ENCODE measurements around the gene RHBDF2.

The RHBDF2 gene

GRCh38 chr17:76458580-76459490 is 42.4 kb downstream of the RHBDF2 start:
- DNase-seq, result no peak
- no peaks in the 10 kb centered on the region for H3K27me3 ChIP-seq (replicated peaks; ENCODE audit: control insufficient read depth, insufficient read depth, low read length, poor library complexity, severe bottlenecking)
- H3K27ac ChIP-seq (ENCODE audit: insufficient read depth, low read length, poor library complexity, severe bottlenecking), result no peak overlapping the region
- no peaks in the 10 kb centered on the region for H3K36me3 ChIP-seq (ENCODE audit: control insufficient read depth, insufficient read depth, low read length)
- no peaks in the 10 kb centered on the region for H3K9me3 ChIP-seq (ENCODE audit: control insufficient read depth, low read length)
- no peaks in the 10 kb centered on the region for H3K4me1 ChIP-seq (ENCODE audit: control insufficient read depth, insufficient read depth, low read length, poor library complexity, severe bottlenecking)
- no peak overlapping the region for H3K4me3 ChIP-seq (ENCODE audit: insufficient read depth, low read depth, low read length, poor library complexity, severe bottlenecking)

GRCh38 chr17:76453431-76453743 is 47.8 kb downstream of the RHBDF2 start:
- DNase-seq, result no peak
- peak overlapping the region; percentile 48 for H3K27ac ChIP-seq (ENCODE audit: insufficient read depth, low read length, poor library complexity, severe bottlenecking)
- H3K36me3 ChIP-seq (ENCODE audit: control insufficient read depth, insufficient read depth, low read length), result no peaks in the 10 kb centered on the region
- no peaks in the 10 kb centered on the region for H3K27me3 ChIP-seq (replicated peaks; ENCODE audit: control insufficient read depth, insufficient read depth, low read length, poor library complexity, severe bottlenecking)
- no peaks in the 10 kb centered on the region for H3K9me3 ChIP-seq (ENCODE audit: control insufficient read depth, low read length)
- H3K4me1 ChIP-seq (ENCODE audit: control insufficient read depth, insufficient read depth, low read length, poor library complexity, severe bottlenecking), result peaks cover 19% of the 10 kb centered on the region
- H3K4me3 ChIP-seq (ENCODE audit: insufficient read depth, low read depth, low read length, poor library complexity, severe bottlenecking), result no peak overlapping the region

- Histone ChIP-seq H3K9me3 (ENCODE audit: control insufficient read depth, low read length) (no peaks in the 10 kb centered on the region), H3K4me1 (ENCODE audit: control insufficient read depth, insufficient read depth, low read length, poor library complexity, severe bottlenecking) (peaks cover 19% of the 10 kb centered on the region), H3K4me3 (ENCODE audit: insufficient read depth, low read depth, low read length, poor library complexity, severe bottlenecking) (peak within 1 kb of the TSS; percentile 86), H3K27me3 (replicated peaks; ENCODE audit: control insufficient read depth, insufficient read depth, low read length, poor library complexity, severe bottlenecking) (no peaks in the 10 kb centered on the region), H3K27ac (ENCODE audit: insufficient read depth, low read length, poor library complexity, severe bottlenecking) (peak within 1 kb of the TSS; percentile 74), H3K36me3 (ENCODE audit: control insufficient read depth, insufficient read depth, low read length) (no peaks in the 10 kb centered on the region)
- peak; percentile 86 to 90 (median 87) for DNase-seq
Observed at GRCh38 chr17:76452660-76453430, 48.4 kb downstream of the RHBDF2 start, which contains the start of gene UBE2O. UBE2O (minus strand) TSS chr17:76453152; CDS start chr17:76453141, 11 bp downstream.

GRCh38 chr17:76452127-76452659 is 49.0 kb downstream of the RHBDF2 start:
- no peaks in the 10 kb centered on the region for H3K9me3 ChIP-seq (ENCODE audit: control insufficient read depth, low read length)
- peak overlapping the region; percentile 86 for H3K4me3 ChIP-seq (ENCODE audit: insufficient read depth, low read depth, low read length, poor library complexity, severe bottlenecking)
- H3K27ac ChIP-seq (ENCODE audit: insufficient read depth, low read length, poor library complexity, severe bottlenecking), result peak overlapping the region; percentile 74
- DNase-seq, result no peak
- H3K4me1 ChIP-seq (ENCODE audit: control insufficient read depth, insufficient read depth, low read length, poor library complexity, severe bottlenecking), result peaks cover 19% of the 10 kb centered on the region
- no peaks in the 10 kb centered on the region for H3K36me3 ChIP-seq (ENCODE audit: control insufficient read depth, insufficient read depth, low read length)
- no peaks in the 10 kb centered on the region for H3K27me3 ChIP-seq (replicated peaks; ENCODE audit: control insufficient read depth, insufficient read depth, low read length, poor library complexity, severe bottlenecking)

- DNase-seq, result no peak
- Histone ChIP-seq H3K36me3 (ENCODE audit: control insufficient read depth, insufficient read depth, low read length) (no peaks in the 10 kb centered on the region), H3K4me1 (ENCODE audit: control insufficient read depth, insufficient read depth, low read length, poor library complexity, severe bottlenecking) (peaks cover 19% of the 10 kb centered on the region), H3K9me3 (ENCODE audit: control insufficient read depth, low read length) (no peaks in the 10 kb centered on the region), H3K27me3 (replicated peaks; ENCODE audit: control insufficient read depth, insufficient read depth, low read length, poor library complexity, severe bottlenecking) (no peaks in the 10 kb centered on the region), H3K4me3 (ENCODE audit: insufficient read depth, low read depth, low read length, poor library complexity, severe bottlenecking) (no peak overlapping the region), H3K27ac (ENCODE audit: insufficient read depth, low read length, poor library complexity, severe bottlenecking) (no peak overlapping the region)
Observed at GRCh38 chr17:76451506-76451905, 49.7 kb downstream of the RHBDF2 start.

GRCh38 chr17:76449126-76449525 is 52.1 kb downstream of the RHBDF2 start:
- Histone ChIP-seq H3K27ac (ENCODE audit: insufficient read depth, low read length, poor library complexity, severe bottlenecking) (no peak overlapping the region), H3K4me1 (ENCODE audit: control insufficient read depth, insufficient read depth, low read length, poor library complexity, severe bottlenecking) (peaks cover 19% of the 10 kb centered on the region)

GRCh38 chr17:76447931-76448652 is 53.1 kb downstream of the RHBDF2 start:
- Histone ChIP-seq H3K4me3 (ENCODE audit: insufficient read depth, low read depth, low read length, poor library complexity, severe bottlenecking) (no peak overlapping the region), H3K4me1 (ENCODE audit: control insufficient read depth, insufficient read depth, low read length, poor library complexity, severe bottlenecking) (peaks cover 19% of the 10 kb centered on the region), H3K36me3 (ENCODE audit: control insufficient read depth, insufficient read depth, low read length) (no peaks in the 10 kb centered on the region), H3K9me3 (ENCODE audit: control insufficient read depth, low read length) (no peaks in the 10 kb centered on the region), H3K27ac (ENCODE audit: insufficient read depth, low read length, poor library complexity, severe bottlenecking) (no peak overlapping the region), H3K27me3 (replicated peaks; ENCODE audit: control insufficient read depth, insufficient read depth, low read length, poor library complexity, severe bottlenecking) (no peaks in the 10 kb centered on the region)
- DNase-seq, result no peak

More at GRCh38 chr17:76449126-76449525, 52.1 kb downstream of the RHBDF2 start:
- Histone ChIP-seq H3K36me3 (ENCODE audit: control insufficient read depth, insufficient read depth, low read length) (no peaks in the 10 kb centered on the region), H3K9me3 (ENCODE audit: control insufficient read depth, low read length) (no peaks in the 10 kb centered on the region), H3K27me3 (replicated peaks; ENCODE audit: control insufficient read depth, insufficient read depth, low read length, poor library complexity, severe bottlenecking) (no peaks in the 10 kb centered on the region), H3K4me3 (ENCODE audit: insufficient read depth, low read depth, low read length, poor library complexity, severe bottlenecking) (no peak overlapping the region)
- DNase-seq, result no peak

GRCh38 chr17:76446449-76447231 is 54.6 kb downstream of the RHBDF2 start:
- Histone ChIP-seq H3K36me3 (ENCODE audit: control insufficient read depth, insufficient read depth, low read length) (no peaks in the 10 kb centered on the region), H3K27me3 (replicated peaks; ENCODE audit: control insufficient read depth, insufficient read depth, low read length, poor library complexity, severe bottlenecking) (no peaks in the 10 kb centered on the region), H3K27ac (ENCODE audit: insufficient read depth, low read length, poor library complexity, severe bottlenecking) (no peak overlapping the region), H3K9me3 (ENCODE audit: control insufficient read depth, low read length) (no peaks in the 10 kb centered on the region), H3K4me3 (ENCODE audit: insufficient read depth, low read depth, low read length, poor library complexity, severe bottlenecking) (no peak overlapping the region), H3K4me1 (ENCODE audit: control insufficient read depth, insufficient read depth, low read length, poor library complexity, severe bottlenecking) (peaks cover 9% of the 10 kb centered on the region)
- DNase-seq, result no peak

All from effector memory CD4-positive, alpha-beta T cell (primary cell).